ENCODE data around the gene KRT72. TPM values are rescaled to one million over a fixed set of nuclear protein-coding genes. Genes with fewer than 3 reads are reported as not detected.

Gene KRT72
- total and polyA plus RNA-seq, 2 experiments from 2014 or later: not detected

DNA sequence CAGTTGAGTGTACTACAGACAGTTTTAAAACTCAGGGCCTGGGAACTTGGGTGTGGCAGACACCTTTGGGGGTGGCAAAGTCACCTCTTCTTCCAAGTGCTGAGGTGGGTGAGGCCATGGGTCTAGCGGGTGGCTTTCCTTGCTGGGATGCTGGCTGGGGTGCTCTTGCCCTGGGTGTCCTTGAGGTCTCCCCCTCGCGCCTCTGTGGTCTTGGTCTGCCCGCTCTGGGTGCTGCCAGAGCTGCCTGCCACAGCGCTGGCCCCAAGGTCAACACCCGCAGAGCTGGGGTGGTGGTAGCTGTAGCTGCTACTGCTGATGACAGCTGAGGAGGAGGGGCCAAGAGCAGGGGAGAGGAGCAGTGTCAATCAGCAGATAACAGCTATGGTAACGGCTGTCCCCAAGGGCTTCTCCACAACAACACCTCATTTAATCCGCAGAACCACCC is 34.4 kb downstream of the KRT72 start (continued):
- TF ChIP-seq, protein P1, sequence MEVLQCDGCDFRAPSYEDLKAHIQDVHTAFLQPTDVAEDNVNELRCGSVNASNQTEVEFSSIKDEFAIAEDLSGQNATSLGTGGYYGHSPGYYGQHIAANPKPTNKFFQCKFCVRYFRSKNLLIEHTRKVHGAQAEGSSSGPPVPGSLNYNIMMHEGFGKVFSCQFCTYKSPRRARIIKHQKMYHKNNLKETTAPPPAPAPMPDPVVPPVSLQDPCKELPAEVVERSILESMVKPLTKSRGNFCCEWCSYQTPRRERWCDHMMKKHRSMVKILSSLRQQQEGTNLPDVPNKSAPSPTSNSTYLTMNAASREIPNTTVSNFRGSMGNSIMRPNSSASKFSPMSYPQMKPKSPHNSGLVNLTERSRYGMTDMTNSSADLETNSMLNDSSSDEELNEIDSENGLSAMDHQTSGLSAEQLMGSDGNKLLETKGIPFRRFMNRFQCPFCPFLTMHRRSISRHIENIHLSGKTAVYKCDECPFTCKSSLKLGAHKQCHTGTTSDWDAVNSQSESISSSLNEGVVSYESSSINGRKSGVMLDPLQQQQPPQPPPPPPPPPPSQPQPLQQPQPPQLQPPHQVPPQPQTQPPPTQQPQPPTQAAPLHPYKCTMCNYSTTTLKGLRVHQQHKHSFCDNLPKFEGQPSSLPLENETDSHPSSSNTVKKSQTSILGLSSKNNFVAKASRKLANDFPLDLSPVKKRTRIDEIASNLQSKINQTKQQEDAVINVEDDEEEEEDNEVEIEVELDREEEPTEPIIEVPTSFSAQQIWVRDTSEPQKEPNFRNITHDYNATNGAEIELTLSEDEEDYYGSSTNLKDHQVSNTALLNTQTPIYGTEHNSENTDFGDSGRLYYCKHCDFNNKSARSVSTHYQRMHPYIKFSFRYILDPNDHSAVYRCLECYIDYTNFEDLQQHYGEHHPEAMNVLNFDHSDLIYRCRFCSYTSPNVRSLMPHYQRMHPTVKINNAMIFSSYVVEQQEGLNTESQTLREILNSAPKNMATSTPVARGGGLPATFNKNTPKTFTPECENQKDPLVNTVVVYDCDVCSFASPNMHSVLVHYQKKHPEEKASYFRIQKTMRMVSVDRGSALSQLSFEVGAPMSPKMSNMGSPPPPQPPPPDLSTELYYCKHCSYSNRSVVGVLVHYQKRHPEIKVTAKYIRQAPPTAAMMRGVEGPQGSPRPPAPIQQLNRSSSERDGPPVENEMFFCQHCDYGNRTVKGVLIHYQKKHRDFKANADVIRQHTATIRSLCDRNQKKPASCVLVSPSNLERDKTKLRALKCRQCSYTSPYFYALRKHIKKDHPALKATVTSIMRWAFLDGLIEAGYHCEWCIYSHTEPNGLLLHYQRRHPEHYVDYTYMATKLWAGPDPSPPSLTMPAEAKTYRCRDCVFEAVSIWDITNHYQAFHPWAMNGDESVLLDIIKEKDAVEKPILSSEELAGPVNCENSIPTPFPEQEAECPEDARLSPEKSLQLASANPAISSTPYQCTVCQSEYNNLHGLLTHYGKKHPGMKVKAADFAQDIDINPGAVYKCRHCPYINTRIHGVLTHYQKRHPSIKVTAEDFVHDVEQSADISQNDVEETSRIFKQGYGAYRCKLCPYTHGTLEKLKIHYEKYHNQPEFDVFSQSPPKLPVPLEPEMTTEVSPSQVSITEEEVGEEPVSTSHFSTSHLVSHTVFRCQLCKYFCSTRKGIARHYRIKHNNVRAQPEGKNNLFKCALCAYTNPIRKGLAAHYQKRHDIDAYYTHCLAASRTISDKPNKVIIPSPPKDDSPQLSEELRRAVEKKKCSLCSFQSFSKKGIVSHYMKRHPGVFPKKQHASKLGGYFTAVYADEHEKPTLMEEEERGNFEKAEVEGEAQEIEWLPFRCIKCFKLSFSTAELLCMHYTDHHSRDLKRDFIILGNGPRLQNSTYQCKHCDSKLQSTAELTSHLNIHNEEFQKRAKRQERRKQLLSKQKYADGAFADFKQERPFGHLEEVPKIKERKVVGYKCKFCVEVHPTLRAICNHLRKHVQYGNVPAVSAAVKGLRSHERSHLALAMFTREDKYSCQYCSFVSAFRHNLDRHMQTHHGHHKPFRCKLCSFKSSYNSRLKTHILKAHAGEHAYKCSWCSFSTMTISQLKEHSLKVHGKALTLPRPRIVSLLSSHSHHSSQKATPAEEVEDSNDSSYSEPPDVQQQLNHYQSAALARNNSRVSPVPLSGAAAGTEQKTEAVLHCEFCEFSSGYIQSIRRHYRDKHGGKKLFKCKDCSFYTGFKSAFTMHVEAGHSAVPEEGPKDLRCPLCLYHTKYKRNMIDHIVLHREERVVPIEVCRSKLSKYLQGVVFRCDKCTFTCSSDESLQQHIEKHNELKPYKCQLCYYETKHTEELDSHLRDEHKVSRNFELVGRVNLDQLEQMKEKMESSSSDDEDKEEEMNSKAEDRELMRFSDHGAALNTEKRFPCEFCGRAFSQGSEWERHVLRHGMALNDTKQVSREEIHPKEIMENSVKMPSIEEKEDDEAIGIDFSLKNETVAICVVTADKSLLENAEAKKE (CRISPR knock-in tag; IDR thresholded peaks at IDR 0.05): no peak
- no peak for TF ChIP-seq CREB1 (CRISPR knock-in tag; IDR thresholded peaks at IDR 0.05; ENCODE audit: low read depth)
- no peak for TF ChIP-seq POLR2AphosphoS5 (IDR thresholded peaks at IDR 0.05; ENCODE audit: low read depth)
- TF ChIP-seq, protein P2, sequence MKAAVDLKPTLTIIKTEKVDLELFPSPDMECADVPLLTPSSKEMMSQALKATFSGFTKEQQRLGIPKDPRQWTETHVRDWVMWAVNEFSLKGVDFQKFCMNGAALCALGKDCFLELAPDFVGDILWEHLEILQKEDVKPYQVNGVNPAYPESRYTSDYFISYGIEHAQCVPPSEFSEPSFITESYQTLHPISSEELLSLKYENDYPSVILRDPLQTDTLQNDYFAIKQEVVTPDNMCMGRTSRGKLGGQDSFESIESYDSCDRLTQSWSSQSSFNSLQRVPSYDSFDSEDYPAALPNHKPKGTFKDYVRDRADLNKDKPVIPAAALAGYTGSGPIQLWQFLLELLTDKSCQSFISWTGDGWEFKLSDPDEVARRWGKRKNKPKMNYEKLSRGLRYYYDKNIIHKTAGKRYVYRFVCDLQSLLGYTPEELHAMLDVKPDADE (IDR thresholded peaks at IDR 0.05): no peak
- no peak for TF ChIP-seq EZH2phosphoT487 (IDR thresholded peaks at IDR 0.05; ENCODE audit: unreplicated experiment)

DNA sequence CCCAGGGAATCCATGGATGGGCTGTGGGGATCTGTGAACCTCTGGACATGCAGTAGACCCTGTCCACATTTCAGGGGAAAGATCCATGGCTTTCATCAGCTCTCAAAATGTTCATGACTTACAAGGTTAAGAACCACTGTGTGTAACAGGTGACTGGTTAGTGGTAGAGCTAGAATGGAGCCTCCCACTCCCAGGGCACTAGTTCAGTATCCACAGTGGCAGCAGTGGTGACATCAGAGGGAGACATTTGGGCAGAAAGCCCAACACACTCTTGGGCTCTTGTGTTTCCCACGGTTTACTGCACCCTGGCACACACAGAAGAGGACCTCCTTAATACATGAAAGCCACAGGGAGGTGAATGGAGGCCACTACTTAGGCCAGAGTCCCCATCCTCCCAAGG is 36.7 kb downstream of the KRT72 start:
- no peaks in the 10 kb centered on the region for H3K36me3 Mint-ChIP-seq (ENCODE audit: low read depth)
- H3K9me3 Mint-ChIP-seq: no peaks in the 10 kb centered on the region
- ATAC-seq: no peak
- DNase-seq (ENCODE audit: low spot score): no peak
- no peaks in the 10 kb centered on the region for H4K20me1 ChIP-seq (replicated peaks; ENCODE audit: insufficient read depth)
- no peaks in the 10 kb centered on the region for H3K9me2 ChIP-seq (ENCODE audit: insufficient read depth)
- no peak overlapping the region for H3K4me3 ChIP-seq
- no peak overlapping the region for H2AFZ ChIP-seq
- no peaks in the 10 kb centered on the region for H3K27me3 ChIP-seq (ENCODE audit: insufficient read depth)
- H3K27ac Mint-ChIP-seq: no peak overlapping the region
- no peaks in the 10 kb centered on the region for H3K4me1 Mint-ChIP-seq
- H3K4me3 Mint-ChIP-seq: no peak overlapping the region
- H3K4me1 ChIP-seq (ENCODE audit: insufficient read depth): no peaks in the 10 kb centered on the region
- peaks cover 11% of the 10 kb centered on the region for H3K27me3 Mint-ChIP-seq (ENCODE audit: insufficient read depth, low read depth, poor library complexity)
- no peaks in the 10 kb centered on the region for H3F3A ChIP-seq (replicated peaks; ENCODE audit: low read depth)
- H3K27ac ChIP-seq (ENCODE audit: low read depth): no peak overlapping the region
- no peaks in the 10 kb centered on the region for H3K79me2 ChIP-seq (replicated peaks; ENCODE audit: insufficient read depth)
- H3K36me3 ChIP-seq (ENCODE audit: insufficient read depth): no peaks in the 10 kb centered on the region
- no peak overlapping the region for H3K4me2 ChIP-seq
- TF ChIP-seq EZH2 (IDR thresholded peaks at IDR 0.05; ENCODE audit: low read depth, unreplicated experiment) (no peak), STAT1 (IDR thresholded peaks at IDR 0.05; ENCODE audit: unreplicated experiment) (no peak), JUNB (IDR thresholded peaks at IDR 0.05; ENCODE audit: unreplicated experiment) (no peak), EZH2phosphoT487 (IDR thresholded peaks at IDR 0.05; ENCODE audit: unreplicated experiment) (no peak)
- TF ChIP-seq, protein P1 (CRISPR knock-in tag; IDR thresholded peaks at IDR 0.05): no peak

Measured in GM23338 (cell line).